H1 (cell line): ENCODE data around the gene CTXN1. TPM values are rescaled to one million over a fixed set of nuclear protein-coding genes. Genes with fewer than 3 reads are reported as not detected.

Experiments used
- CTCF ChIA-PET: fragments of 300-600 bp; sonication (Branson Sonifier 250); formaldehyde crosslinking; loops from one replicate; lab custom pipeline; 2021; ENCODE audit not compliant: partially characterized antibody; lab: Charles Lee
- POLR2A ChIA-PET: fragments of 300-600 bp; sonication (Branson Sonifier 250); formaldehyde crosslinking; loops from one replicate; lab custom pipeline; 2021; ENCODE audit warnings: inconsistent platforms; ENCODE audit not compliant: partially characterized antibody; lab: Charles Lee
- DNase-seq, 2 experiments: peaks; one replicate each; pipeline versions ENCODE4 v3.0.0 to v3.0.0-alpha.2; 2010 to 2022; ENCODE audit warnings: low spot score in 2 of 2, low read depth in 1 of 2, mixed read lengths in 1 of 2
- FAIRE-seq: peaks from 2 replicates; lab custom pipeline; 2011; peaks lifted over from hg19 to GRCh38; lab: Jason Lieb, UNC
- H2AFZ ChIP-seq: 2 replicates; pipeline ENCODE4 v1.8.1; 2012; ENCODE audit warnings: low read length, inconsistent platforms
- H2AK5ac ChIP-seq: 2 replicates; pipeline ENCODE4 v1.6.1; 2013; ENCODE audit warnings: low read depth, low read length
- H2BK120ac ChIP-seq: replicated peaks from 2 replicates; pipeline ENCODE3; 2013; ENCODE audit warnings: low read depth, low read length, inconsistent platforms
- H2BK12ac ChIP-seq: 2 replicates; pipeline ENCODE4 v1.6.1; 2013; ENCODE audit warnings: low read depth, low read length
- H2BK15ac ChIP-seq: 2 replicates; pipeline ENCODE4 v1.6.1; 2013; ENCODE audit warnings: low read length
- H2BK20ac ChIP-seq: 2 replicates; pipeline ENCODE4 v1.6.1; 2013; ENCODE audit warnings: low read length
- H2BK5ac ChIP-seq: 2 replicates; pipeline ENCODE4 v1.6.1; 2013; ENCODE audit warnings: low read depth, low read length
- H3K14ac ChIP-seq: 2 replicates; pipeline ENCODE4 v1.6.1; 2013; ENCODE audit warnings: inconsistent platforms; ENCODE audit not compliant: insufficient read length
- H3K18ac ChIP-seq: 2 replicates; pipeline ENCODE4 v1.6.1; 2013; ENCODE audit warnings: low read length; ENCODE audit errors: extremely low read depth
- H3K23ac ChIP-seq: 2 replicates; pipeline ENCODE4 v1.6.1; 2013; ENCODE audit warnings: inconsistent platforms; ENCODE audit not compliant: insufficient read length
- H3K23me2 ChIP-seq: 2 replicates; pipeline ENCODE4 v1.6.1; 2013; ENCODE audit warnings: low read depth, low read length
- H3K27ac ChIP-seq: 2 replicates; pipeline ENCODE4 v1.6.1; 2011; ENCODE audit warnings: low read depth, low read length, inconsistent platforms
- H3K27me3 ChIP-seq, 4 experiments: replicated peaks in 1 of 4; 1 replicate in 1 of 4; 2 replicates in 3 of 4; pipeline versions ENCODE4 v1.6.1 to v1.8.1; 2011 to 2013; ENCODE audit warnings: low read length in 3 of 4, mild to moderate bottlenecking in 3 of 4, inconsistent platforms in 2 of 4, mixed read lengths in 2 of 4, moderate library complexity in 1 of 4; ENCODE audit not compliant: control insufficient read depth in 3 of 4, insufficient read depth in 3 of 4; ENCODE audit errors: extremely low read depth in 1 of 4
- H3K36me3 ChIP-seq, 4 experiments: 2 replicates each; pipeline versions ENCODE4 v1.6.1 to v1.8.1; 2011 to 2013; ENCODE audit warnings: mild to moderate bottlenecking in 4 of 4, low read length in 3 of 4, moderate library complexity in 2 of 4, control low read depth in 1 of 4, inconsistent platforms in 1 of 4; ENCODE audit not compliant: insufficient read depth in 4 of 4, control insufficient read depth in 2 of 4
- H3K4ac ChIP-seq: replicated peaks from 2 replicates; pipeline ENCODE3; 2013; ENCODE audit warnings: low read length, low read depth, mixed read lengths, inconsistent platforms; ENCODE audit not compliant: insufficient read length
- H3K4me1 ChIP-seq, 4 experiments: replicated peaks in 1 of 4; 1 replicate in 1 of 4; 2 replicates in 3 of 4; pipeline versions ENCODE4 v1.6.1 to v1.8.1; 2011 to 2013; ENCODE audit warnings: low read length in 3 of 4, inconsistent platforms in 2 of 4, mixed read lengths in 1 of 4; ENCODE audit not compliant: insufficient read depth in 4 of 4, control insufficient read depth in 3 of 4
- H3K4me2 ChIP-seq, 2 experiments: 2 replicates each; pipeline versions ENCODE4 v1.6.1 to v1.8.1; 2011 to 2013; ENCODE audit warnings: low read depth in 2 of 2, low read length in 2 of 2, control low read depth in 1 of 2, inconsistent platforms in 1 of 2, mild to moderate bottlenecking in 1 of 2; ENCODE audit not compliant: insufficient read depth in 1 of 2
- H3K4me3 ChIP-seq, 4 experiments: fragments of 200-600, 300-600 bp in 1 of 4; sonication (generic), shearing (Covaris generic), sonication (Bioruptor Twin) in 1 of 4; 2 replicates each; pipeline versions ENCODE4 v1.5.1 to v1.8.1; 2011 to 2016; ENCODE audit warnings: low read length in 4 of 4, low read depth in 3 of 4, control low read depth in 2 of 4, inconsistent platforms in 2 of 4, mild to moderate bottlenecking in 2 of 4, mixed read lengths in 1 of 4, moderate library complexity in 1 of 4; ENCODE audit not compliant: insufficient read depth in 2 of 4; ENCODE audit errors: extremely low read depth in 1 of 4
- H3K56ac ChIP-seq: replicated peaks from 2 replicates; pipeline ENCODE3; 2013; ENCODE audit warnings: low read depth, mild to moderate bottlenecking, mixed read lengths, low read length, inconsistent platforms; ENCODE audit not compliant: insufficient read length
- H3K79me1 ChIP-seq: 2 replicates; pipeline ENCODE4 v1.6.1; 2013; ENCODE audit warnings: low read depth, low read length, control low read depth
- H3K79me2 ChIP-seq, 2 experiments: 2 replicates each; pipeline versions ENCODE4 v1.6.1 to v1.8.1; 2012 to 2013; ENCODE audit warnings: low read length in 2 of 2, mild to moderate bottlenecking in 2 of 2, inconsistent platforms in 1 of 2; ENCODE audit not compliant: insufficient read depth in 2 of 2, control insufficient read depth in 1 of 2
- H3K9ac ChIP-seq, 4 experiments: replicated peaks in 1 of 4; 1 replicate in 1 of 4; 2 replicates in 3 of 4; pipeline versions ENCODE4 v1.6.1 to v1.8.1; 2011 to 2013; ENCODE audit warnings: low read depth in 3 of 4, low read length in 3 of 4, control low read depth in 2 of 4, mild to moderate bottlenecking in 2 of 4, moderate library complexity in 2 of 4, inconsistent platforms in 1 of 4; ENCODE audit errors: extremely low read depth in 1 of 4
- H3K9me3 ChIP-seq, 2 experiments: 2 replicates each; pipeline versions ENCODE4 v1.6.1 to v1.8.1; 2012 to 2013; ENCODE audit warnings: mild to moderate bottlenecking in 2 of 2, moderate library complexity in 2 of 2, control low read depth in 1 of 2, inconsistent platforms in 1 of 2, low read depth in 1 of 2, low read length in 1 of 2, mixed read lengths in 1 of 2; ENCODE audit not compliant: insufficient read depth in 2 of 2
- H4K20me1 ChIP-seq, 2 experiments: replicated peaks in 1 of 2; 2 replicates each; pipeline versions ENCODE3 to v1.8.1; 2011 to 2013; ENCODE audit warnings: inconsistent platforms in 2 of 2, low read length in 2 of 2, mild to moderate bottlenecking in 1 of 2; ENCODE audit not compliant: insufficient read depth in 2 of 2, control insufficient read depth in 1 of 2
- H4K5ac ChIP-seq: 2 replicates; pipeline ENCODE4 v1.6.1; 2013; ENCODE audit warnings: low read length, low read depth, mixed read lengths, inconsistent platforms; ENCODE audit not compliant: insufficient read length
- H4K8ac ChIP-seq: 2 replicates; pipeline ENCODE4 v1.8.0; 2013; ENCODE audit warnings: mild to moderate bottlenecking, moderate library complexity, low read length, inconsistent platforms; ENCODE audit not compliant: insufficient read depth; ENCODE audit errors: extremely low read depth
- H4K91ac ChIP-seq: replicated peaks from 2 replicates; pipeline ENCODE3; 2013; ENCODE audit warnings: low read length, mixed read lengths, inconsistent platforms; ENCODE audit not compliant: insufficient read length
- E2F6 ChIP-seq: IDR thresholded peaks from 2 replicates; pipeline ENCODE4 v1.6.1; 2012; ENCODE audit warnings: inconsistent platforms
- HDAC6 ChIP-seq: IDR thresholded peaks from one replicate; pipeline ENCODE4 v1.7.1; 2012; ENCODE audit warnings: low read depth, mild to moderate bottlenecking, inconsistent platforms, low read length, moderate library complexity
- KDM4A ChIP-seq: IDR thresholded peaks from one replicate; pipeline ENCODE4 v1.7.1; 2012; ENCODE audit warnings: low read depth, mild to moderate bottlenecking, moderate library complexity, low read length, inconsistent platforms; ENCODE audit not compliant: severe bottlenecking
- NANOG ChIP-seq: IDR thresholded peaks from 2 replicates; pipeline ENCODE4 v1.6.1; 2011; ENCODE audit warnings: low read length, low read depth, mild to moderate bottlenecking, inconsistent platforms; ENCODE audit not compliant: insufficient read depth, poor library complexity, severe bottlenecking
- POLR2A ChIP-seq, 2 experiments: IDR thresholded peaks; 1 replicate in 1 of 2; 2 replicates in 1 of 2; pipeline ENCODE4 v1.6.1; 2011; ENCODE audit warnings: low read depth in 2 of 2, low read length in 2 of 2, mild to moderate bottlenecking in 2 of 2; ENCODE audit errors: control extremely low read depth in 1 of 2
- RNF2 ChIP-seq: fragments of 200-900, 300-1000 bp; sonication (generic); IDR thresholded peaks from 2 replicates; pipeline ENCODE4 v1.7.1; 2016; ENCODE audit warnings: borderline replicate concordance, low read depth, mild to moderate bottlenecking, antibody characterized with exemption, low read length; ENCODE audit not compliant: poor library complexity, severe bottlenecking; ENCODE audit errors: missing control alignments
- TEAD4 ChIP-seq: IDR thresholded peaks from 2 replicates; pipeline ENCODE4 v1.6.1; 2012; ENCODE audit warnings: low read depth, low read length, inconsistent platforms, mixed read lengths
- ZNF274 ChIP-seq: IDR thresholded peaks from 2 replicates; pipeline ENCODE4 v1.7.0; 2012; ENCODE audit warnings: low read length, borderline replicate concordance; ENCODE audit errors: extremely low read depth
- WGBS, 2 experiments: shearing (Covaris generic) in 1 of 2; methylation state at CpG; one replicate each; pipeline versions ENCODE4 v1.1.6 to v1.1.7; 2013 to 2015; ENCODE audit warnings: low lambda C conversion rate in 2 of 2, mixed read lengths in 2 of 2, inconsistent platforms in 1 of 2, low coverage in 1 of 2, missing lambda C conversion rate in 1 of 2; ENCODE audit not compliant: insufficient replicate concordance in 2 of 2, insufficient coverage in 1 of 2, insufficient read length in 1 of 2; ENCODE audit errors: extremely low coverage in 1 of 2, missing lambda C conversion rate in 1 of 2; 5-methylcytosine and 5-hydroxymethylcytosine counted together
- polyA plus RNA-seq, 7 experiments: library from polyadenylated mRNA; depleted of rRNA in 3 of 7; stranded (reverse) in 5 of 7; unstranded in 2 of 7; fragments of >200 nt in 5 of 7; fragments of 200-250 nt in 2 of 7; gene quantifications; 1 replicate in 5 of 7; 2 replicates in 1 of 7; 4 replicates in 1 of 7; pipeline versions ENCODE4 v1.2.1 to v1.2.3, GENCODE V29; 2011 to 2013; ENCODE audit warnings: missing spikeins in 2 of 7, mixed read lengths in 2 of 7
- total RNA-seq: library from RNA; stranded (reverse); fragmentation: NEBNext Ultra II Directional; extraction: Animal tissue kit (Norgen Biotek cat#: 25700); gene quantifications from 2 replicates; pipeline ENCODE4 v1.2.1, GENCODE V29; 2021

Gene CTXN1
- total and polyA plus RNA-seq, 2 of the 8 experiments (the other 6 are each of a cell fraction or from before 2014, with no cell fraction given): 16.4 to 58.0 TPM

GRCh38 chr19:7917267-7918061 lies 8.5 kb downstream of the CTXN1 start:
- Histone ChIP-seq H3K4ac (no peak overlapping the region), H3K56ac (no peak overlapping the region), H2AK5ac (no peak overlapping the region), H4K20me1 (peaks cover 5 to 7% of the 10 kb centered on the region in 2 experiments), H4K5ac (no peak overlapping the region), H4K8ac (peak overlapping the region; percentile 78), H3K9me3 (no peaks in the 10 kb centered on the region), H2BK5ac (no peak overlapping the region; the same call in 1 of the 2 replicates), H3K27me3 (peaks cover 17 to 45% (median 39%) of the 10 kb centered on the region in 4 experiments; a peak in 6 of 7 replicates), H3K23ac (no peak overlapping the region), H3K4me3 (peak overlapping the region; percentile 30 to 64 (median 48)), H2BK120ac (no peak overlapping the region), H3K79me2 (no peaks in the 10 kb centered on the region), H3K36me3 (peaks cover 0 to 4% (median 0%) of the 10 kb centered on the region in 4 experiments; a peak in 1 of 8 replicates), H3K18ac (peak overlapping the region; percentile 71; the same call in 1 of the 2 replicates), H2BK20ac (no peak overlapping the region), H2BK15ac (peak overlapping the region; percentile 31; the same call in 1 of the 2 replicates), H3K4me2 (peak overlapping the region; percentile 86 to 94), H3K14ac (no peak overlapping the region), H3K4me1 (peaks cover 0 to 20% (median 12%) of the 10 kb centered on the region in 4 experiments; a peak in 5 of 7 replicates), H3K9ac (peak overlapping the region in 1 of 4 experiments; percentile 27; a peak in 2 of 7 replicates), H2BK12ac (0 out of 2 replicates have a peak overlapping the region, but pooled peaks have one; percentile 60), H2AFZ (no peak overlapping the region), H4K91ac (no peak overlapping the region), H3K23me2 (peaks cover 21% of the 10 kb centered on the region), H3K79me1 (no peaks in the 10 kb centered on the region), H3K27ac (no peak overlapping the region)
- ChIA-PET POLR2A (interaction anchor here (0.6 to 10.6 kb wide), 16 partner anchors 9 to 60 kb away, joined by 3 to 106 read pairs (median 4); partner anchors contain the start of genes CTXN1, LRRC8E and MAP2K7), CTCF (interaction anchor here (0.6 to 9.0 kb wide), 19 partner anchors 9 to 238 kb away, joined by 3 to 112 read pairs (median 4); partner anchors contain the start of genes MAP2K7, PRR36 and TIMM44)
- peak in 1 of 2 experiments; percentile 86 for DNase-seq
- 2% methylated on average over 55 of the region's 71 CpGs; no CpG with 5 or more reads in 1 of the 2 experiments for whole genome bisulfite sequencing, 2 experiments
- FAIRE-seq: no peak
- TF ChIP-seq KDM4A: no peak
- TF ChIP-seq RNF2: no peak
- no peak for TF ChIP-seq NANOG
- no peak for TF ChIP-seq ZNF274
- no peak for TF ChIP-seq TEAD4
- TF ChIP-seq E2F6: no peak
- TF ChIP-seq HDAC6: no peak
- TF ChIP-seq POLR2A (IDR thresholded peaks at IDR 0.05; ENCODE audit: control extremely low read depth in 1 of 2, low read depth in 2 of 2, low read length in 2 of 2): 0 out of 3 replicates have a peak, but pooled peaks of 1 of the 2 experiments have one; percentile 21
